Transverse colon (tissue), 4 donors: Measurements from ENCODE around the gene SEC16A. TPM values are rescaled to one million over a fixed set of nuclear protein-coding genes. Genes with fewer than 3 reads are reported as not detected.

Experiments used
- DNase-seq: peaks from one replicate; pipeline ENCODE4 v3.0.0-alpha.2; 2019
- H3K27ac ChIP-seq, 4 donors: fragments of 200-600 bp; sonication (generic); 2 replicates each; pipeline ENCODE4 v1.5.1; 2016 to 2018; ENCODE audit warnings: inconsistent platforms in 4 of 4
- H3K27me3 ChIP-seq: fragments of 200-600 bp; sonication (generic); 2 replicates; pipeline ENCODE4 v1.5.1; 2017; ENCODE audit warnings: inconsistent platforms
- H3K36me3 ChIP-seq, 4 donors: fragments of 200-600 bp; sonication (generic); 2 replicates each; pipeline ENCODE4 v1.5.1; 2017 to 2019; ENCODE audit warnings: inconsistent platforms in 4 of 4
- H3K4me1 ChIP-seq, 4 donors: fragments of 200-600 bp; sonication (generic); 2 replicates each; pipeline ENCODE4 v1.5.1; 2017 to 2020; ENCODE audit warnings: inconsistent platforms in 4 of 4
- H3K4me3 ChIP-seq, 4 donors: fragments of 200-600 bp; sonication (generic); 1 replicate in 1 of 4; 2 replicates in 3 of 4; pipeline versions ENCODE4 v1.5.1 to v1.6.1; 2017 to 2019; ENCODE audit warnings: inconsistent platforms in 4 of 4
- H3K9me3 ChIP-seq, 2 donors: fragments of 200-600 bp; sonication (generic); 2 replicates each; pipeline ENCODE4 v1.5.1; 2017 to 2019; ENCODE audit warnings: inconsistent platforms in 2 of 2
- EP300 ChIP-seq: sonication (generic); formaldehyde crosslinking; IDR thresholded peaks from one replicate; pipeline ENCODE4 v1.6.1; 2017; ENCODE audit warnings: antibody characterized with exemption, low read depth
- POLR2A ChIP-seq: fragments of 450-650 bp; IDR thresholded peaks from one replicate; pipeline ENCODE4 v1.6.1; 2016; ENCODE audit warnings: antibody characterized with exemption, mild to moderate bottlenecking, moderate library complexity
- POLR2AphosphoS5 ChIP-seq, 3 donors: sonication (generic); formaldehyde crosslinking; IDR thresholded peaks; one replicate each; pipeline ENCODE4 v1.6.1; 2016; ENCODE audit warnings: antibody characterized with exemption in 3 of 3
- WGBS, 2 donors: methylation state at CpG; one replicate each; pipeline ENCODE4 v1.1.5; 2018; ENCODE audit warnings: low coverage in 1 of 2; 5-methylcytosine and 5-hydroxymethylcytosine counted together
- in situ Hi-C, 4 donors: fragments of 200-750 bp; cut with MboI; loops; one replicate each; pipeline versions ENCODE4 v1.15.0 to v1.15.1; 2017; ENCODE audit warnings: low sequenced_read_pairs in 3 of 4, low pct_ligation_motif_present in 1 of 4, low pct_unique_long_range_greater_than_20kb in 1 of 4
- intact Hi-C: fragments of 100-400 bp; cut with DNase I; formaldehyde crosslinking; loops from one replicate; pipeline ENCODE4 v1.15.1; 2023; ENCODE audit warnings: low total_unique reads
- total RNA-seq, 4 donors: library from RNA; depleted of rRNA; stranded (reverse); fragments of >200 nt; gene quantifications; one replicate each; pipeline ENCODE4 v1.1.0, GENCODE V29; 2016
- TF ChIP-seq, protein P1 (sequence below), 5 experiments: fragments of 200-600 bp in 3 of 5; fragments of 450-650 bp in 2 of 5; sonication (generic) in 3 of 5; IDR thresholded peaks; 1 replicate in 2 of 5; 2 replicates in 3 of 5; pipeline ENCODE4 v1.5.1; 2016 to 2017; ENCODE audit warnings: antibody characterized with exemption in 5 of 5, inconsistent platforms in 3 of 5, mild to moderate bottlenecking in 2 of 5, moderate library complexity in 1 of 5

Gene SEC16A
- total RNA-seq, 4 donors from 2014 or later, result 54.1 to 75.9 (median 65.8) TPM

DNA sequence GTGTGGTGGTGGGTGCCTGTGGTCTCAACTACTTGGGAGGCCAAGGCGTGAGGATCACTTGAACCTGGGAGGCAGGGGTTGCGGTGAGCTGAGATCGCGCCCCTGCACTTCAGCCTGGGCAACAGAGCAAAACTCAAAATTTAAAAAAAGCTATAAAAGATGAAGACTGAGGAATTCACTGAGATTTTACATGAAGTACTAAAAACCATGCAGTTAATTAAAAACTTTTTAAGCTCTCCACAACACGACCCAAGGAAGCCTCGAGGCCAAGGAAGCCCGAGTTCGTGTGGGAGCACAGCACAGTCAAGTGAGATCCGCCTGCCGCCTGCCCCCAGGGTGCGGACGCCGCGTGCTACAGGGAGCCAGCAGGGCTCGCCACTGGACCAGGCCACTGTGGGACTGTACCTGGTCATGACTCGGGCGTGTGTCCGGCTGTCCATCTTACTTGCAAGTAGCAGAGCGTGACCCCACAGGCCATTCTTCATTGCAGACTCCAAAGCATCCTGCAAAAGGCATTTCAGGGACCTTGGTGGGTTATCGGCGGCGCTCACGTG, 22.0 kb downstream of the SEC16A start:
- H3K27ac ChIP-seq, result no peak overlapping the region
- H3K4me1 ChIP-seq, result no peaks in the 10 kb centered on the region
- H3K27me3 ChIP-seq, result no peaks in the 10 kb centered on the region
- WGBS, 2 donors, result 96 to 100% methylated on average over 4 to 23 of the region's 23 CpGs
- intact Hi-C loops (no loop called here), in situ Hi-C loops (no loop called here)
- H3K4me3 ChIP-seq, result no peak overlapping the region
- DNase-seq, result no peak
- TF ChIP-seq, protein P1, sequence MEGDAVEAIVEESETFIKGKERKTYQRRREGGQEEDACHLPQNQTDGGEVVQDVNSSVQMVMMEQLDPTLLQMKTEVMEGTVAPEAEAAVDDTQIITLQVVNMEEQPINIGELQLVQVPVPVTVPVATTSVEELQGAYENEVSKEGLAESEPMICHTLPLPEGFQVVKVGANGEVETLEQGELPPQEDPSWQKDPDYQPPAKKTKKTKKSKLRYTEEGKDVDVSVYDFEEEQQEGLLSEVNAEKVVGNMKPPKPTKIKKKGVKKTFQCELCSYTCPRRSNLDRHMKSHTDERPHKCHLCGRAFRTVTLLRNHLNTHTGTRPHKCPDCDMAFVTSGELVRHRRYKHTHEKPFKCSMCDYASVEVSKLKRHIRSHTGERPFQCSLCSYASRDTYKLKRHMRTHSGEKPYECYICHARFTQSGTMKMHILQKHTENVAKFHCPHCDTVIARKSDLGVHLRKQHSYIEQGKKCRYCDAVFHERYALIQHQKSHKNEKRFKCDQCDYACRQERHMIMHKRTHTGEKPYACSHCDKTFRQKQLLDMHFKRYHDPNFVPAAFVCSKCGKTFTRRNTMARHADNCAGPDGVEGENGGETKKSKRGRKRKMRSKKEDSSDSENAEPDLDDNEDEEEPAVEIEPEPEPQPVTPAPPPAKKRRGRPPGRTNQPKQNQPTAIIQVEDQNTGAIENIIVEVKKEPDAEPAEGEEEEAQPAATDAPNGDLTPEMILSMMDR (IDR thresholded peaks at IDR 0.05), result no peak
- TF ChIP-seq POLR2A, result no peak
- no peak for TF ChIP-seq EP300
- no peak for TF ChIP-seq POLR2AphosphoS5 (IDR thresholded peaks at IDR 0.05)
- H3K9me3 ChIP-seq, result no peaks in the 10 kb centered on the region
- peaks cover 0 to 85% (median 42%) of the 10 kb centered on the region in 4 donors for H3K36me3 ChIP-seq

DNA sequence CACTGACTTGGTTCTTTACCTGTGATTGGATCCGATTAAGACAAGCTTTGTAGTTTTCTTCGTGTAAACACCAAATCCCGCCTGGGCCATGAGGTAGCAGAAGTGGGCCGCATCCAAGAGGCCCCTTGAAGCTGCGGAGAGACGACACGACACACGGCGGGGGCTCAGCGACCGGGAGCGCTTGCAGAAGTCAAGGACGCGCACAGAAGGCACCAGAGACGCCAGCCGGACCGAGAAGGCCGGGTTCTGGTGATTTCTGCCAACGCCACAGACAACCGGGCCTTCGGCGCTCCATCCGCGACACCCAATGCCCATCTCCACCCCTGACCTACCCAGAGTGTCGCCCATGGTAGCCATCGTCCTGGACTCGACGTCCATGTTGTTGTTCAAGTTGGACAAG, 23.4 kb downstream of the SEC16A start:
- no peak overlapping the region for H3K27ac ChIP-seq
- H3K36me3 ChIP-seq, result peaks cover 0 to 83% (median 43%) of the 10 kb centered on the region in 4 donors
- intact Hi-C loops, result no loop called here
- H3K4me1 ChIP-seq, result no peaks in the 10 kb centered on the region
- no peak for DNase-seq
- H3K4me3 ChIP-seq, result no peak overlapping the region
- WGBS, 2 donors, result 95 to 100% methylated on average over 1 to 28 of the region's 28 CpGs
- in situ Hi-C loops, result no loop called here
- no peaks in the 10 kb centered on the region for H3K27me3 ChIP-seq
- TF ChIP-seq EP300 (no peak), POLR2AphosphoS5 (IDR thresholded peaks at IDR 0.05) (no peak), POLR2A (no peak)
- TF ChIP-seq, protein P1 (IDR thresholded peaks at IDR 0.05), result no peak
- no peaks in the 10 kb centered on the region for H3K9me3 ChIP-seq

DNA sequence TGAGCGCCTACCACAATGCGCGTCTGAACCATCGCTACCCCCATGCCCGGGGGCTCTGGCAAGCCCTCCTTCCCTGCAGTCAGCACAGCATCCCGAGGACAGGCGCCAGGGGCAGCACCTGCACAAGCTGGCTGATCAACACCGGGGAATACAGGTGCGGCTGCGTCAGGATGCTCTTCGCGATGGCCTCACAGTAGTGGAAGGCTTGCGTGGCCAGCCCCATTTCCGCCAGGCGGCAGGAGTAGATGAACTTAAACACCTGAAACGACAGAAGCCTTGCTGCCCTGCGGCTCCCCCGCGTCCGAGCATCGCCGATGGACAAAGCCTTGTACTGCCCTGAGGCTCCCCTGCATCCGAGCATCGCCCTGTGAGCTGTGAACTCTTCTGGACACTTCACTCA, 25.5 kb downstream of the SEC16A start:
- Histone ChIP-seq H3K27me3 (no peaks in the 10 kb centered on the region), H3K9me3 (no peaks in the 10 kb centered on the region), H3K4me1 (no peaks in the 10 kb centered on the region), H3K36me3 (peaks cover 0 to 80% (median 40%) of the 10 kb centered on the region in 4 donors), H3K27ac (no peak overlapping the region), H3K4me3 (no peak overlapping the region)
- in situ Hi-C loops (no loop called here), intact Hi-C loops (no loop called here)
- 96% methylated on average over 23 of the region's 24 CpGs; no CpG with 5 or more reads in 1 of the 2 donors for WGBS, 2 donors
- no peak for DNase-seq
- TF ChIP-seq POLR2A (no peak), EP300 (no peak), POLR2AphosphoS5 (IDR thresholded peaks at IDR 0.05) (no peak)
- TF ChIP-seq, protein P1 (IDR thresholded peaks at IDR 0.05), result no peak

DNA sequence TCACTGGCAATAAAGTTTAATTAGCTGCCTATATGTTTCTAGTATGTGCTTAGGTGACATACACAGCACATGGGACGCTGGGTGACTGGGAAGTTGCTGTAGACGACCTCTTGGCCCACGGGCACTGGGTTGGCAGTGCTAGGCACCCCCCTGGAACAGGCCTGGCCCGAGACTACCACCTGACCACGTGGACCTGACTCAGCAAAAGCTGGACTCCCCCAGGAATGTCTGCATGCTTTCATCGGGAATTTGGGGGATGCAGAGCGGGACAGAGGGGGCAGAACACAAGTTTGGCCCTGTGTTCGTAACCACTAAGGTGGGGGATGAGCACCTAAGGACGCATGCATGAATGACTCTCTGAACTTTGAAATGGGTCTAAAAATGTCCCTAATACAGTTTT, 26.6 kb downstream of the SEC16A start:
- no peak for DNase-seq
- intact Hi-C loops, result no loop called here
- H3K4me3 ChIP-seq, result no peak overlapping the region
- H3K27ac ChIP-seq, result no peak overlapping the region
- H3K27me3 ChIP-seq, result no peaks in the 10 kb centered on the region
- TF ChIP-seq EP300, result no peak
- TF ChIP-seq POLR2A, result no peak
- no peak for TF ChIP-seq POLR2AphosphoS5 (IDR thresholded peaks at IDR 0.05)
- TF ChIP-seq, protein P1 (IDR thresholded peaks at IDR 0.05), result no peak
- in situ Hi-C loops, result no loop called here
- H3K4me1 ChIP-seq, result no peaks in the 10 kb centered on the region
- WGBS, 2 donors, result 86% methylated on average over 9 of the region's 9 CpGs; no CpG with 5 or more reads in 1 of the 2 donors
- H3K9me3 ChIP-seq, result no peaks in the 10 kb centered on the region
- H3K36me3 ChIP-seq, result peaks cover 0 to 89% (median 39%) of the 10 kb centered on the region in 4 donors
